Lung (tissue), 12 donors: ENCODE results near the gene ANKRD13A. TPM values are rescaled to one million over a fixed set of nuclear protein-coding genes. Genes with fewer than 3 reads are reported as not detected.
"Not testable (repeated sequence)": the region's sequence is repeated elsewhere in the genome, so short reads cannot be mapped to it uniquely, and the experiment has no call there.

Experiments used
- ATAC-seq: fragments of 200-7000 bp; cut with Tn5 transposase; one replicate; pipeline ENCODE4 v1.9.1; 2020; ENCODE audit warnings: moderate number of reproducible peaks; ENCODE audit not compliant: insufficient read depth, low FRiP score
- DNase-seq, 3 donors: peaks; one replicate each; pipeline ENCODE4 v3.0.0-alpha.2; 2013 to 2017
- H3K27ac ChIP-seq, 2 donors: one replicate each; pipeline ENCODE4 v1.5.1; 2013; ENCODE audit warnings: mild to moderate bottlenecking in 2 of 2, moderate library complexity in 2 of 2, control low read depth in 1 of 2, inconsistent platforms in 1 of 2, low read depth in 1 of 2, low read length in 1 of 2
- H3K27me3 ChIP-seq, 3 donors: one replicate each; pipeline ENCODE4 v1.5.1; 2013; ENCODE audit warnings: low read length in 2 of 3; ENCODE audit not compliant: control insufficient read depth in 3 of 3, insufficient read depth in 3 of 3
- H3K36me3 ChIP-seq, 4 donors: one replicate each; pipeline ENCODE4 v1.5.1; 2013; ENCODE audit warnings: low read length in 4 of 4, mild to moderate bottlenecking in 1 of 4, moderate library complexity in 1 of 4; ENCODE audit not compliant: control insufficient read depth in 4 of 4, insufficient read depth in 4 of 4
- H3K4me1 ChIP-seq, 5 donors: one replicate each; pipeline ENCODE4 v1.5.1; 2013; ENCODE audit warnings: low read length in 5 of 5, mild to moderate bottlenecking in 2 of 5, moderate library complexity in 1 of 5; ENCODE audit not compliant: control insufficient read depth in 5 of 5, insufficient read depth in 5 of 5
- H3K4me3 ChIP-seq: one replicate; pipeline ENCODE4 v1.5.1; 2013; ENCODE audit warnings: mild to moderate bottlenecking, control low read depth, moderate library complexity
- H3K9ac ChIP-seq, 2 donors: one replicate each; pipeline ENCODE4 v1.5.1; 2013; ENCODE audit warnings: low read length in 2 of 2, control low read depth in 1 of 2; ENCODE audit not compliant: insufficient read depth in 1 of 2
- H3K9me3 ChIP-seq, 4 donors: one replicate each; pipeline ENCODE4 v1.5.1; 2013; ENCODE audit warnings: low read length in 3 of 4, mild to moderate bottlenecking in 1 of 4, moderate library complexity in 1 of 4; ENCODE audit not compliant: control insufficient read depth in 4 of 4, insufficient read depth in 3 of 4
- CTCF ChIP-seq: IDR thresholded peaks from 2 replicates; pipeline ENCODE4 v1.5.1; 2012; ENCODE audit warnings: mild to moderate bottlenecking; ENCODE audit errors: control extremely low read depth, extremely low read depth
- WGBS, 2 donors: extraction: QIAGEN DNeasy Blood & Tissue Kit; methylation state at CpG; one replicate each; pipeline ENCODE4 v1.1.7; 2013; 5-methylcytosine and 5-hydroxymethylcytosine counted together
- polyA plus RNA-seq, 2 donors: library from polyadenylated mRNA; stranded (reverse); fragments of 200-250 nt; gene quantifications; one replicate each; pipeline ENCODE4 v1.2.1, GENCODE V29; 2013
- total RNA-seq, 2 donors: library from RNA; depleted of rRNA in 1 of 2; stranded (reverse); fragments of >200 nt in 1 of 2; gene quantifications; one replicate each; pipeline ENCODE4 v1.2.1, GENCODE V29; 2014 to 2021
- donor health status: control.
- donor health status: control.
- donor health status: Bipolar disorder and iron deficiency.
- donor health status: healthy.
- donor health status: DM: yes; HTN: yes; CAD: no.

The ANKRD13A gene
- total and polyA plus RNA-seq, 4 donors = 21.6 to 83.0 (median 53.8) TPM

GRCh38 chr12:110005319-110005973, 6.2 kb downstream of the ANKRD13A start:
- no peak overlapping the region for H3K27ac ChIP-seq
- H3K4me1 ChIP-seq = peaks cover 0 to 9% (median 4%) of the 10 kb centered on the region in 5 donors
- DNase-seq = no peak
- no peaks in the 10 kb centered on the region for H3K27me3 ChIP-seq
- H3K36me3 ChIP-seq = no peaks in the 10 kb centered on the region
- H3K4me3 ChIP-seq = no peak overlapping the region
- no peaks in the 10 kb centered on the region for H3K9me3 ChIP-seq
- WGBS, 2 donors = 90% methylated on average over 7 of the region's 7 CpGs
- TF ChIP-seq CTCF = no peak
- no peak for ATAC-seq
- no peak overlapping the region for H3K9ac ChIP-seq

- DNase-seq (no peak), ATAC-seq (no peak)
- no peak overlapping the region for H3K9ac ChIP-seq
- H3K9me3 ChIP-seq = no peaks in the 10 kb centered on the region
- H3K4me3 ChIP-seq = no peak overlapping the region
- H3K36me3 ChIP-seq = no peaks in the 10 kb centered on the region
- no peak overlapping the region for H3K27ac ChIP-seq
- no peak for TF ChIP-seq CTCF
- H3K4me1 ChIP-seq = peaks cover 0 to 9% (median 4%) of the 10 kb centered on the region in 5 donors
- no peaks in the 10 kb centered on the region for H3K27me3 ChIP-seq
- 96 to 99% methylated on average over 4 of the region's 4 CpGs for WGBS, 2 donors
Measured at GRCh38 chr12:110006115-110006514, 6.9 kb downstream of the ANKRD13A start.

- Histone ChIP-seq H3K4me3 (no peak overlapping the region), H3K27ac (no peak overlapping the region), H3K27me3 (no peaks in the 10 kb centered on the region), H3K36me3 (peaks cover 0 to 5% (median 2%) of the 10 kb centered on the region in 4 donors), H3K9ac (no peak overlapping the region), H3K4me1 (peaks cover 0 to 7% (median 2%) of the 10 kb centered on the region in 5 donors), H3K9me3 (no peaks in the 10 kb centered on the region)
- no peak for DNase-seq
- TF ChIP-seq CTCF = no peak
- no peak for ATAC-seq
Measured at GRCh38 chr12:110007881-110008280, 8.7 kb downstream of the ANKRD13A start.

GRCh38 chr12:110008681-110009398, 9.6 kb downstream of the ANKRD13A start:
- peaks cover 0 to 13% (median 8%) of the 10 kb centered on the region in 4 donors for H3K36me3 ChIP-seq
- H3K9me3 ChIP-seq, ATAC-seq, H3K4me1 ChIP-seq, DNase-seq, H3K9ac ChIP-seq, H3K4me3 ChIP-seq, H3K27me3 ChIP-seq, H3K27ac ChIP-seq: not testable (repeated sequence)
- WGBS, 2 donors = 92 to 95% methylated on average over 15 of the region's 15 CpGs
